HG02610 (cell line): ENCODE measurements around the gene WDR4.
A peak's percentile ranks its signal among the peaks of the same experiment; 100 is the strongest.
"Not testable (repeated sequence)": the region's sequence is repeated elsewhere in the genome, so short reads cannot be mapped to it uniquely, and the experiment has no call there.

ENCODE experiments used
- ATAC-seq: cut with Tn5 transposase; IDR thresholded peaks from one replicate; pipeline ENCODE4 v1.9.1; 2021; ENCODE audit warnings: mild to moderate bottlenecking, moderate library complexity; ENCODE audit not compliant: unreplicated experiment

Gene WDR4

GRCh38 chr21:42880352-42880751, 1.0 kb upstream of the WDR4 start:
- no peak for ATAC-seq

- peak; percentile 17 for ATAC-seq
Observed at GRCh38 chr21:42878678-42878992, 704 bp downstream of the WDR4 start.

GRCh38 chr21:42875811-42876210, 3.5 kb downstream of the WDR4 start:
- not testable (repeated sequence) for ATAC-seq

GRCh38 chr21:42873096-42873495, 6.2 kb downstream of the WDR4 start:
- ATAC-seq: no peak

- no peak for ATAC-seq
Observed at GRCh38 chr21:42868196-42868595, 11.1 kb downstream of the WDR4 start.

GRCh38 chr21:42865776-42866160, 13.6 kb downstream of the WDR4 start:
- no peak for ATAC-seq

GRCh38 chr21:42864815-42865775, 14.2 kb downstream of the WDR4 start:
- ATAC-seq: no peak

GRCh38 chr21:42864286-42864685, 15.1 kb downstream of the WDR4 start:
- ATAC-seq: no peak

- ATAC-seq: no peak
Observed at GRCh38 chr21:42863504-42863870, 15.9 kb downstream of the WDR4 start.

GRCh38 chr21:42862774-42863503, 16.4 kb downstream of the WDR4 start:
- no peak for ATAC-seq

GRCh38 chr21:42861848-42862400, 17.4 kb downstream of the WDR4 start:
- ATAC-seq: no peak

GRCh38 chr21:42861311-42861847, 18.0 kb downstream of the WDR4 start:
- ATAC-seq: no peak

- no peak for ATAC-seq
Observed at GRCh38 chr21:42860345-42860744, 19.0 kb downstream of the WDR4 start.

- ATAC-seq: no peak
Observed at GRCh38 chr21:42859891-42860230, 19.5 kb downstream of the WDR4 start.

GRCh38 chr21:42858957-42859890, 20.1 kb downstream of the WDR4 start:
- ATAC-seq: no peak

- no peak for ATAC-seq
Observed at GRCh38 chr21:42858185-42858847, 21.0 kb downstream of the WDR4 start.

- no peak for ATAC-seq
Observed at GRCh38 chr21:42857216-42857615, 22.1 kb downstream of the WDR4 start.

GRCh38 chr21:42855937-42856335, 23.4 kb downstream of the WDR4 start:
- ATAC-seq: no peak

GRCh38 chr21:42855171-42855936, 24.0 kb downstream of the WDR4 start:
- ATAC-seq: no peak
